ENCODE measurements around the gene FGF5.

The FGF5 gene

GRCh38 chr4:80340036-80340435 is 73.6 kb downstream of the FGF5 start:
- no peak for DNase-seq (ENCODE audit: low spot score)
